ENCODE data around the gene NCKAP5.

- no peak for TF ChIP-seq CTCF (IDR thresholded peaks at IDR 0.05)
- no peak for TF ChIP-seq EP300 (IDR thresholded peaks at IDR 0.05)
Measured at GRCh38 chr2:132627536-132627935, 940.7 kb downstream of the NCKAP5 start.
